ENCODE measurements around the gene BMI1. TPM values are rescaled to one million over a fixed set of nuclear protein-coding genes. Genes with fewer than 3 reads are reported as not detected.
A peak's percentile ranks its signal among the peaks of the same experiment; 100 is the strongest.

Gene BMI1
- 100 to 1,000 TPM in 1 of 4 donors, 10 to 100 TPM in 3; 60.8 to 109 (median 67.8) TPM for total RNA-seq

DNA sequence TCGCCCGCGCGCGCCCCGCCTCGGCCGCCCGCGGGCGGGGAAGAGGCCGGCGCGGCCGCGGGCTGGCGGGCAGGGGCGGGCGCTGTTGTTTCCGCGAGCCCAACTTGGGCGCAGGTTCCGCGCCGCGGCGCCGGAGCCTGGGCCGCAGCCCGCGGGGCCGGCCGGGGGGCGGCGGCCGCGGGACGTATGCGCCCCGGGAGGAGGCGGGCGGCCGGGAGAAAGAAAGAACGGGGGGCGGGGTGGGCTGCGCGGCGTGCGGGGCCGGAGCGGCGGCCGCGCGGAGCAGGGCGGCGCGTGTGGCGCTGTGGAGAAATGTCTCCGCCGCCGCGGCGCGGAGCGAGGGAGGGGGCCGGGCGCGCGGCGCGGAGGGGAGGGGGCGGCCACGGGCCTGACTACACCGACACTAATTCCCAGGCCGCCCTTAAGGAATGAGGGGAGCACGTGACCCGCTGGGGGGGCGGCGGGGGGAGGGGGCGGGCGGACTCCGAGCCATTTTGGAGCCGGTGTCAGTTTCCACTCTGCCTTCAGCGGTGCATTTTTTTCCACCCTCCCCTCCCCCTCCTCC, at the start of gene BMI1:
Gene BMI1, plus strand, starts transcription at position 509 of the 565 bp plus-strand sequence. CDS start 5,351 bp downstream, outside the sequence.
- no peak for TF ChIP-seq POLR2A (IDR thresholded peaks at IDR 0.05)
- TF ChIP-seq, protein P1, sequence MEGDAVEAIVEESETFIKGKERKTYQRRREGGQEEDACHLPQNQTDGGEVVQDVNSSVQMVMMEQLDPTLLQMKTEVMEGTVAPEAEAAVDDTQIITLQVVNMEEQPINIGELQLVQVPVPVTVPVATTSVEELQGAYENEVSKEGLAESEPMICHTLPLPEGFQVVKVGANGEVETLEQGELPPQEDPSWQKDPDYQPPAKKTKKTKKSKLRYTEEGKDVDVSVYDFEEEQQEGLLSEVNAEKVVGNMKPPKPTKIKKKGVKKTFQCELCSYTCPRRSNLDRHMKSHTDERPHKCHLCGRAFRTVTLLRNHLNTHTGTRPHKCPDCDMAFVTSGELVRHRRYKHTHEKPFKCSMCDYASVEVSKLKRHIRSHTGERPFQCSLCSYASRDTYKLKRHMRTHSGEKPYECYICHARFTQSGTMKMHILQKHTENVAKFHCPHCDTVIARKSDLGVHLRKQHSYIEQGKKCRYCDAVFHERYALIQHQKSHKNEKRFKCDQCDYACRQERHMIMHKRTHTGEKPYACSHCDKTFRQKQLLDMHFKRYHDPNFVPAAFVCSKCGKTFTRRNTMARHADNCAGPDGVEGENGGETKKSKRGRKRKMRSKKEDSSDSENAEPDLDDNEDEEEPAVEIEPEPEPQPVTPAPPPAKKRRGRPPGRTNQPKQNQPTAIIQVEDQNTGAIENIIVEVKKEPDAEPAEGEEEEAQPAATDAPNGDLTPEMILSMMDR (IDR thresholded peaks at IDR 0.05) = peak in 1 of 5 experiments; percentile 9
- DNase-seq (ENCODE audit: low spot score in 2 of 2) = peak; percentile 73 to 76
- Histone ChIP-seq H3K36me3 (no peaks in the 10 kb centered on the region), H3K27ac (peak within 1 kb of the TSS; percentile 94 to 99 (median 97)), H3K4me3 (peak within 1 kb of the TSS; percentile 82 to 99 (median 96)), H3K27me3 (no peaks in the 10 kb centered on the region), H3K4me1 (peaks cover 0 to 64% (median 22%) of the 10 kb centered on the region in 4 donors), H3K9me3 (no peaks in the 10 kb centered on the region)
- 1% methylated on average over 17 to 27 of the region's 85 CpGs for WGBS, 2 donors

DNA sequence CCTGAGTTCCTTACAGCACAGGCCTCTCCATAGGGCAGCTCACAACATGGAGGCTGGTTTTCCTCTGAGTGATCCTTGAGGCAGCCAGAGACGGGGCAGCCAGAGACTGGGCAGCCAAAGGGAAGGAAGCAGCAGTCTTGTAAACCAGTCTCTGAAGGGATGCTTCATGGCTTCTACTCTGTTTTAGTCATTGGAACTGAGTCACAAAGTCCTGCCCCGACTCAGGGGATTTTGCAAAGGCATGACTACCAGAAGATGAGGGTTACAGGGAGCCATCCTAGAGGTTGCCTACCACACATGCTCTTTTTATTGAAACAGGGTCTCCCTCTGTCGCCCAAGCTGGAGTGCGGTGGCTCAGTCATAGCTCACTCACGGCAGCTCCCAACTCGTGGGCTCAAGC, 49.1 kb upstream of the BMI1 start:
- WGBS, 2 donors = 81 to 94% methylated on average over 6 of the region's 6 CpGs
- Histone ChIP-seq H3K4me1 (no peaks in the 10 kb centered on the region), H3K4me3 (no peak overlapping the region), H3K27ac (no peak overlapping the region), H3K36me3 (no peaks in the 10 kb centered on the region), H3K27me3 (no peaks in the 10 kb centered on the region), H3K9me3 (no peaks in the 10 kb centered on the region)
- no peak for DNase-seq (ENCODE audit: low spot score in 2 of 2)
- TF ChIP-seq POLR2A (IDR thresholded peaks at IDR 0.05) (no peak), EP300 (IDR thresholded peaks at IDR 0.05) (no peak)
- TF ChIP-seq, protein P1 (IDR thresholded peaks at IDR 0.05) = no peak

DNA sequence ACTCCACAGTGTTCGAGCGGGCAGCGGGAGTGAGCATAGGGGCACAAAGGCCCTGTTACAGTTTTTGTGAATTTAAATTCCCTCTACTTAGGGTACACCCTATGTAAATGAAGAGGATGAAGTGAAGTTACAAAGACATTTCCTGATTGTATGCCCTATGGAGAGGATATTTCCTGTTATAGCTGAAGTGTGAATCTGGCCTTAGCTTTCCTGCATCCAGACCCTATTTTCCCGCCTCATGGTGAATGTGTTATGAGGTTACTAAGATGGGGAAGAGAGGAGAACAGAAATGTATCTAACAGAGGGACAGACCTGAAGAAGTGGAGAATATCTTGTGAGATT, 42.5 kb upstream of the BMI1 start:
- Histone ChIP-seq H3K4me3 (no peak overlapping the region), H3K36me3 (no peaks in the 10 kb centered on the region), H3K9me3 (no peaks in the 10 kb centered on the region), H3K4me1 (no peaks in the 10 kb centered on the region), H3K27me3 (peaks cover 0 to 4% of the 10 kb centered on the region in 2 donors), H3K27ac (no peak overlapping the region)
- DNase-seq (ENCODE audit: low spot score in 2 of 2) = no peak
- TF ChIP-seq POLR2A (IDR thresholded peaks at IDR 0.05) (no peak), EP300 (IDR thresholded peaks at IDR 0.05) (no peak)
- TF ChIP-seq, protein P1 (IDR thresholded peaks at IDR 0.05) = no peak
- WGBS, 2 donors = 94 to 96% methylated on average over 4 of the region's 4 CpGs

DNA sequence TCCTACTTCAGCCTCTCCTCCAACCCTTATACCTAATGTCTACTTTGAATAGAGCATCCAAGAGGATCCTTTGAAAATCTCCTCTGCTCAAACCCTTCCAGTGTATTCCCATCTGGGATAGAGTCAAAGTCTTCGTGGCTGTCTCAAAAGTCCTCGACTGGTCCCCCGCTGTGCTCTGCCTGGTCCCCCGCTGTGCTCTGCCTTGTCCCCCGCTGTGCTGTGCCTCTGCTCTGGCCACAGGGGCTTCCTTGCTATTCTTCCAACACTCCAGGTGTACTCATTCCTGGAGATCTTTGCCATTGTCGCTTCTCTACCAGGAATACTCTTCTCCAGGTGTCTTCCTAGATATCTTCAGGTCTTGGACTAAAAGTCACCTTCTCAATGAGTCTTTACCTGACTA, 40.8 kb upstream of the BMI1 start:
- Histone ChIP-seq H3K36me3 (no peaks in the 10 kb centered on the region), H3K4me3 (no peak overlapping the region), H3K9me3 (no peaks in the 10 kb centered on the region), H3K27ac (no peak overlapping the region), H3K27me3 (peaks cover 0 to 4% of the 10 kb centered on the region in 2 donors), H3K4me1 (no peaks in the 10 kb centered on the region)
- TF ChIP-seq POLR2A (IDR thresholded peaks at IDR 0.05) (no peak), EP300 (IDR thresholded peaks at IDR 0.05) (no peak)
- TF ChIP-seq, protein P1 (IDR thresholded peaks at IDR 0.05) = no peak
- no peak for DNase-seq (ENCODE audit: low spot score in 2 of 2)
- WGBS, 2 donors = 45 to 56% methylated on average over 6 of the region's 6 CpGs

DNA sequence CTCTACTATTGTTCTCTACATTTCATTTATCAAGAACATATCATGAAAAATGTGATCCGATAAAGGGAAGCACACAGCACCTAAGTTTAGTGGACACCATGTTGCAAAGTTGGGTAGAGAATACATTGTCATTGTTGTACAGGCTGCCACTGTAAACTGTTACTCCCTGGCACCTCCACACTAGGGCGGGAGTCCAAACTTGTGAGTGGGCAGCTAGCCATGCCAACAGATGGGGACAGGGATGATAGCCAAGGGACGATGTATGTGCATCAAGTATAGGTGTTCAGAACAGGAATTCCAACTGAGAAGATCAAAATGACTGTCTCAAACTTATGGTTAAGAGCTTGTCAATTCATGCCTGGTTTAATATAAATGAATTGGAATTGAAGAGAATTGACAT, 35.8 kb upstream of the BMI1 start:
- Histone ChIP-seq H3K9me3 (no peaks in the 10 kb centered on the region), H3K27me3 (peaks cover 0 to 4% of the 10 kb centered on the region in 2 donors), H3K4me3 (no peak overlapping the region), H3K4me1 (no peaks in the 10 kb centered on the region), H3K27ac (no peak overlapping the region), H3K36me3 (no peaks in the 10 kb centered on the region)
- TF ChIP-seq EP300 (IDR thresholded peaks at IDR 0.05) = no peak
- WGBS, 2 donors = 89 to 91% methylated on average over 3 of the region's 3 CpGs
- no peak for DNase-seq (ENCODE audit: low spot score in 2 of 2)
